Effector CD4-positive, alpha-beta T cell (primary cell): Measurements from ENCODE around the gene DCTN2.

Source experiments
- DNase-seq: peaks from one replicate; pipeline ENCODE4 v3.0.0-alpha.2; 2020

DCTN2 gene

GRCh38 chr12:57485695-57486094 lies 61.3 kb downstream of the DCTN2 start:
- no peak for DNase-seq

- no peak for DNase-seq
These were observed 63.5 kb downstream of the DCTN2 start for GRCh38 chr12:57483466-57483865.

DNA sequence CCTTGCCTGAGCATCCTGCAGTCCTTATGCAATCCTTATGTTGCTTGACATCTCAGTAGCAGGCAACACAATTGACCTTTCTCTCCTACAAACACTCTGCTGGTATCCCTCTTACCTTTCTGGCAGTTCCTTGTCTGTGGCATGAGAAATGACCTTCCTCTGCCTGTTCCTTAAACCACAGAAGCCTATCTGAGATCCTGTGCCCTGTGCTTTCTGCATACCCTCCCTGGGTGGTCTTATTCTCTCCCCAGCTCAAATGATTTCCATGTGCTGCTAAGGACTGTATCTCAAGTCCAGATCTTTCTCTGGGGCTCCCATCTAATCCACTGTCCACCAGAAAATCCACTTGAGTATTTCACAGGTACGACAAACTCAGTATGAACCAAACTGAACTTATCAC lies 65.3 kb downstream of the DCTN2 start:
- no peak for DNase-seq
